EL (cell line): ENCODE data around the gene BEND7.
A peak's percentile ranks its signal among the peaks of the same experiment; 100 is the strongest.

ENCODE experiments used
- DNase-seq: peaks from one replicate; pipeline ENCODE4 v3.0.0-alpha.2; 2016

BEND7 gene

DNA sequence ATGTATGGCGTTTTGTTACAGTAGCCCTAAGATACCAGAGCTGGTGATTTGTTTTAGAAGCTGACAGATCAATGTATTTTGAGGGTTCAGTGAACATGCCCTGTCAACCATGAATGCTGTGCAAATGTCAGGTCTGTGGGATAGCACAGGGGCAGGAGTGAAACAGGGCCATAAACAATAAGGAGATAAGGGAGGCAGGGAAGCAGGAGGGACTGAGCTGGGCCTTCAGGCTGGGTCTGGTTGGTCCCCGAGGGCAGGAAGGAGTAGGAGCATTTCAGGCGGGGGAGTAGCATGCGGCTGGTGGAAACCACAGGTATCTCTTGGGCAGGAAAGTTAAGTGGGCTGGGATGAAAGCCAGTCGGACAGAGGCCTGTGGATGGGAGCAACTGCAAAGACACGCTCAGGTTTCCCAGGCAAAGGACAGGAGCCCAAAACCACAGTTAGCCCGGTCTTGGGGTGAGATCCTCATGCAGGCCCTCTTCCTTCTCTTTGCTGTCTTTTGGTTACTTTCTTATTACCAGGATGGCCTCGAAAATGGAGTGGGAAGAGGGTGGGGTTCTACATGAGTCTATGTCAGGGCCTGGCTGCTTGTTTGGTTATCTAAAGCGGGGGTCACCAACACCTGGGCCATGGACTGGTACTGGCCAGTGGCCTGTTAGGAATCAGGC lies 111.2 kb downstream of the BEND7 start:
- no peak for DNase-seq

DNA sequence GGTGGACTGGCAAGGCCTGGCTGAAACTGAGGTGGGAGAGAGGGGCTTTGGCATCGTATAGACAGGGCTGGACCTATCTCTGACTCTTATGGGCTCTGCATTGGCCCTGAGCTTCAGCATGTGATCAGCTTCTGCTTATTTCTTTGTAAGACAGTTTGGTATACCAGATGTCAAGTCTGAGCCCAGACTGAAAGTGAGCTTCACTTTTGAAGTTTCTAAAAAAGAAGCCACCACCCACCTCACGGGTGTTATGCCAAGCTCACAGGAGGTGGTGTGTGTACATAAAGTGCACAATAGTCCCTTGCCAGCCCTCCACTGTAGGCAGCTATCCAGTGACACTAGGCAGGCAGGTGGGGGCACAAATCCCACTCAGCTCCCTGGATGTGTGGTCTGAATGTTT lies 112.1 kb downstream of the BEND7 start:
- no peak for DNase-seq

DNA sequence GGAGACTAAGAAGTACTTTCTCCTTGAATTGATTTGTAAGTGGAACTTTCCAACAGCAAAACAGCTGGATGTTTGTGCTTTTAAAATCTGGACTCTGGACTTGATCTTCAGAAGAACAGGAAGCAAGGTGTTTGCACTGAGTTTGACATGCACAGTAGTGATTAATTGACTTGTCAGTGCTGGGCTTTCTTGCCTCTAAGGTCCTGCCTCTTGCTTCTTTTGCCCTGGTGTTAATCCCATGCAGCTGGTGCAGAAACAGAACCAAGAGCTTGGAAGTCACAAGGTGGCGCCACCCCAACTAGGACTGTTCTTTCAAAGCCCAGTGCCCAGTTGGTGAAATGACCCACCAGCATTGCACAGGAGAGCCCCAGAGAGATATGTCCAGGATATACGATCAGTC lies 114.0 kb downstream of the BEND7 start:
- peak; percentile 27 for DNase-seq

DNA sequence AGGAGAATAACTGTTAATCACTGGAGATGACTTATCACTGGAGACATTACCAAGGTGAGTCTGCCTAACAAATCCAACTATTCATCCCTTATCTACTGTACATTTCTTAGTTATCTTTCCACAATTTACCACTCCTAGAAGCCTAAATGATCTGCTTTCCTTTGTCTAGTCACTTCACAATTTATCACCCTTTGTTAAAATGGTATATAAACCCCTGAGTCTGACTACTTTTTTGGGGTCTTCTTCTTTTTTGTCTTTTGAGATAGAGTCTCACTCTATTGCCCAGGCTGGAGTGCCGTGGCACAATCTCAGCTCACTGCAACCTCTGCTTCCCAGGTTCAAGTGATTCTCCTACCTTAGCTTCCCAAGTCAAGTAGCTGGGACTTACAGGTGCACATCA lies 114.7 kb downstream of the BEND7 start:
- DNase-seq: no peak

DNA sequence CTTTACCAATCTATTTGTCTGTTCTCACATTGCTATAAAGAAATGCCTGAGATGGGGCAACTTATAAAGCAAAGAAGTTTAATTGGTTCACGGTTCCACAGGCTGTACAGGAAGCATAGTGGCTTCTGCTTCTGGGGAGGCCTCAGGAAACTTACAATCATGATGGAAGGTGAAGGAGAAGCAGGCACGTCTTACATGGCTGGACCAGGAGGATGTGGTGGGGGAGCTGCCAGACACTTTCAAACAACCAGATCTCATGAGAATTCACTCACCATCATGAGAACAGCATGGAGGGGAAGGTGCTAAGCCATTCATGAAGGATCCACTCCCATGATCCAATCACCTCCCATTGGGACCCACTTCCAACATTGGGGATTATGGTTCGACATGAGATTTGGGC lies 115.9 kb downstream of the BEND7 start:
- no peak for DNase-seq

DNA sequence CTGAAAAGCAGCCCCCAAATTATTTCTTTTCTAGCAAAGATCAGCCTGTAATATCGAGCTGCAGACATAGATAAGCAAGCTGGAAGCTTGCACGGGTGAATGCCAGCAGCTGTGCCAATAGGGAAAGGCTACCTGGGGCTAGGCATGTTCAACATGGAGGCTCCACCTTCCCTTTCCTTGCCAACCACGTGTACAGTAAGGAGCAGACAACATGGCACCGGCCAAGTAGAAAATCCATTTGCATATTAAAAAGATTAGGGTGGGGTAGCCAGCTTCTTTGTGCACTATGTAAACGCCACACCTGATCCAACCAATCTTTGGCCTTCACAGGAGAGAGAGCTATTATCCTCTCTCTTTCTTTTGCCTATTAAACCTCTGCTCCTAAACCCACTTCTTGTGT lies 124.0 kb downstream of the BEND7 start:
- DNase-seq: no peak

DNA sequence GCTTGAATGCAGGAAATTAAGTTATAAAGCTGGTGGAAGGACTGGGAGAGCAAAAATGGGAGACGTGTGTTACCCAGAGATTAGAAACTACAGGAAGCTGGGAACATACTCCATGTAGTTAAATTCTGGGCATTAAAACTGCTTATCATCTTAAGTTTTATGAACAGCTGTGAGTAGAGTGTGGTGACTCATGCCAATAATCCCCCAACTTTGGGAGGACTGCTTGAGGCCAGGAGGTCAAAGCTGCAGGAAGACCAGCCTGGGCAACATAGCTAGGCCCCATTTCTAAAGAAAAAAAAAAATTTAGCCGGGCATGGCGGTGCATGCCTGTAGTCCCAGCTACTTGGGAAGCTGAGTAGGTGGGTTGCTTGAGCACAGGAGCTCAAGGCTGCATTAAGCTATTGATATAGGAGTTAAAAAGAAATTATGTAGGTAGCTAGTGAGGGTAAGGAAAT lies 124.5 kb downstream of the BEND7 start:
- peak; percentile 39 for DNase-seq

DNA sequence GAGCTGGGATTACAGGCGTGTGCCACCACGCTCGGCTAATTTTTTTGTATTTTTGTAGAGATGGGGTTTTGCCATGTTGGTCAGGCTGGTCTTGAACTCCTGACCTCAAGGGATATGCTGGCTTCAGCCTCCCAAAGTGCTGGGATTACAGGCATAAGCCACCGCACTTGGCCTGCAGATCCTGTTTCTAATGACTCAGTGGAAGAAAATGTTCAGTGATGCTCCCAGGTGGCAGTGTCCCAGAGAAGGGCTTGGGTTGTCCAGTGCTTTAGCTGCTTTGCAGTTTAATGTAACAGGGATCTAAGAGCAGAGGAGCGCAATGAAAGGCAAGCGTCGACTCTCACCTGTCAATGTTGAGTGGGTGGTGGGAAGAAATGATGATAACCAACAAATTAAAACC lies 125.4 kb downstream of the BEND7 start:
- DNase-seq: peak; percentile 18

DNA sequence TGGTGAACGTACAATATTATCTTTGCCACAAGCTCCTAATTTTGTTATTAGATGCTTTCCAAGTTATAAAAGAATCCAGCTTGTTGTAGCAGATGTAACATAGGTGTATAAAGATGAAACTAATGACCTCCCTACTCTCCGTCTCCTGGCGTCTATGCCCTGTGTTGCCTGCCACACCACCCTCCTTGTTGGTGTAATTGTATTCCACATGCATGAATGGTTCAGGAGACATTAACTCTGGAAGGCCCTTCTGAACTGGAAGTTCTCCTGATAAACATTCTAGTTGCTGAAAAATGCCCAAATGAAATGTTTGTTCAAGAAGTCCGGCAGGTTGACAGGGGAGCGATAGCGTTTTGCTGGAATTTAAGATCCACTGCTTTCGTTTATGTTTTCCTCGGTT lies 126.8 kb downstream of the BEND7 start:
- no peak for DNase-seq

DNA sequence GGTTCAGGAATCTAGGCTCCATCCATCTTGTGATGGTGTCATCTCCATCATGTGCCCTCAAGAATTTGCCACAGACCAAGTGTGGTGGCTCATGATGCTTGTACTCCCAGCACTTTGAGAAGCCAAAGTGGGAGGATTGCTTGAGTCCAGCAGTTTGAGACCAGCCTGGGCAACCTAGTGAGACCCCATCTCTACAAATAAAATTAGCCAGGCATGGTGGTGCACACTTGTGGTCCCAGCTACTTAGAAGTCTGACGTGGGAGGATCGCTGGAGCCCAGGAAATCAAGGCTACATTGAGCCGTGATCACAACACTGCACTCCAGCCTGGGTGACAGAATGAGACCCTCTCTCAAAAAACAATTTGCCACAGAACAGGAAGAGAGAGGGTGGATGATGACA lies 127.7 kb downstream of the BEND7 start:
- DNase-seq: no peak

DNA sequence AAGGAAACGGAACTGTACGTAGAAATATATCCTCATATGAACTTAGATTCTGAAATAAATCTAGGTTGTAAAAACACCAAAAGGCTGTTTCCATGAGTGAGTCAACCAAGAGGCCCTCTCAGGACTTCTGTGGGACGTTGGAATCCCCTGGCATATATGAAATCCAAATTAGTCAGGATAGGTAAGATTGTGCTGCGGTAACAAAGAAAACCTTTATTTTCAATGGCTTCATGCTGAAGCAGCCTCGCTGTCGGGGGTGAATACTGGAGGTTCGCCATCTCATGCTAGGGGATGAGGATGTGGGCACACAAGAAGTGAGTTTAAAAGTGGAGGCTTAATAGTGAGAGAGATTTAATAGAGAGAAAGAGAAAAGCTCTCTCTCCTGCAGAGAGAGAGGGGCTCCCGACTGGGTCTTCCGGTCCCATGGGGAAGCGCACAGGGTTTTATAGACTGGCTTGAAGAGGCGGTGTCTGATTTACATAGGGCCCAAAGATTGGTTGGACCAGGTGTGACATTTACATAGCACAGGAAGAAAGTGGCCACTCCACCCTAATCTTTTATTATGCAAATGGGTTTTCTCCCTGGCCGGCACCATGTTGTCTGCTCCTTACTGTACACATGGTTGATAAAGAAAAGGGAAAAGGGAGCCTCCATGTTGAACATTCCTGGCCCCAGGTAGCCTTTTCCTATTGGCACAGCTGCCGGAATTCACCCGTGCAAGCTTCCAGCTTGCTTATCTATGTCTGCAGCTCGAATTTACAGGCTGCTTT lies 128.4 kb downstream of the BEND7 start:
- no peak for DNase-seq

DNA sequence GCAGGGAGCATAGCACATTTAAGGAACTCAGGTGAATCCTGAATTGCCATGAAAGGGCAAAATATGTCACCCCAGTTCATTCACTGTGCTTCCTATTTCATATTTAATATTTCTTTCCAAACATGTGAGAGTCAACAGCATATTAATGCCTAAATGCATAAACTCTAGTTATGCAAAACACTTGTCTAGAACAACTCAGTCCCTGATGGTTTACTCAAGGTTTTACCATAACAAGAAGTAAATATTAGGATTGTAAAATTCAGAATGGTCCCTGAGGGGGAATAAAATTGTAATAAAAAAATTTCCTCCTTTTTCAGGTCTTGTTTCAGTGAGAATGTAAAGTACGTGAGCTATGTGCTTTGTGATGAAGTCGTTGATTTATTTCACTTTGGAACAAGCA lies 129.1 kb downstream of the BEND7 start:
- DNase-seq: no peak

DNA sequence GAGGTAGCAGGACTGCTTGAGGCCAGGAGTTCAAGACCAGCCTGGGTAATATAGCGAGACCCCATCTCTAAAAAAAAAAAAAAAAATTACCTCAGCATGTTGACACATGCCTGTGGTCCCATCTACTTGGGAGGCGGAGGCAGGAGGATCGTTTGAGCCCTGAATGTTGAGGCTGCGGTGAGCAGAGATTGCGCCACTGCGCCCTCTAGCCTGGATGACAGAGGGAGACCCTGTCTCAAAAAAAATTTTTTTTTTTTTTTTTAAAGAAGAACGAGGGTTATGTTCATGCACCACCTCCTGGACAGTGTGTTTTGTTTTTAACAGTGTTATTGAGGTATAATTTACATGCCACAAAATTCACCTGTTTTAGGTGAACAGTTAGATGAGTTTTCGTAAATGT lies 129.6 kb downstream of the BEND7 start:
- no peak for DNase-seq

DNA sequence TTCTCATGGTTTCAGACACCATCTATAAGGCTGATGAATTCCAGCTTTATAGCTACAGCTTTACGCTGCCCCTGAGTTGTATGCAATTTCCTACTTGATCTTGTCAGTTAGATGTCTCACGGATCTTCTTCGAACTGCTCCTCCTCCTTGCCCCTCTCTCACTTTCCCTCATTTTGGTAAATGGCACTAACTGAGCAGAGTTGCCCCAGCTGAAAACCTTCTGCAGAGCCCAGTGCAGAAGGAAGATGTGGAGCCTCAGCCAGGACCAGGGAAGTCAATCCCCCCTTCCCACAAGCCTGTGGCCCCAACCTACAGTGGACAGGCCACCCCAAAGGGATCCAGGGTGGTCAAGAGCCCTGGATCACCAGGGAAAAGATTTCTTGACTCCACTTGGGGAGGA lies 131.8 kb downstream of the BEND7 start:
- no peak for DNase-seq

DNA sequence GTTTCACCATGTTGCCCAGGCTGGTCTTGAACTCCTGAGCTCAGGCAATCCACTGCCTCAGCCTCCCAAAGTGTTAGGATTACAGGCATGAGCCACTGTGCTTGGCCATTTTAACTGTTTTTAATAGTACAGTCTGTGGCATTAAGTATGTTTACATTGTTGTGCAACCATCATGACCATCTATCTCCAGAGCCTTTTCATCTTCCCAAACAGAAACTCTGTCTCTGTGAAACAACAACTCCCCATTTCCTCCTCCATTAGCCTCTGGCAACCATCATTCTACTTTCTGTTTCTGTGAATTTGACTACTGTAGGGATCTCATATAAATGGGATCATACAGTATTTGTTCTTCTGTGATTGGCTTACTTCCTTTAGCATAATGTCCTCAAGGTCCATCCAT lies 132.4 kb downstream of the BEND7 start:
- DNase-seq: no peak

DNA sequence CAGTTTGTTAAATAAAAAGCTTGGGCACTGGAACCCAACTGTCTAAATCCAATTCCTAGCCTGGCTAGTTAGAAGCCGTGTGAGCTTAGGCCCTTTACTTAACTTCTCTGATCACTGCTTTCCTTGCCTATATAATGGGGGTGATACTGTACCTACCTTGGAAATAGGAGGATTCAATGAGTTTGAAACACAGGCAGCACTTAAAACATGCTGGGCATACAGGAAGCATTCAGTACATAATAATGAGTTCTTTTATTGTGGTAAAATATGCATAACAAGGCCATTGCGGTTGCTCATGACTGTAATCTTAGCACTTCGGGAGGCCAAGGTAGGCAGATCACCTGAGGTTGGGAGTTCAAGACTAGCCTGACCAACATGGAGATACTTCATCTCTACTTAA lies 133.3 kb downstream of the BEND7 start:
- DNase-seq: no peak

DNA sequence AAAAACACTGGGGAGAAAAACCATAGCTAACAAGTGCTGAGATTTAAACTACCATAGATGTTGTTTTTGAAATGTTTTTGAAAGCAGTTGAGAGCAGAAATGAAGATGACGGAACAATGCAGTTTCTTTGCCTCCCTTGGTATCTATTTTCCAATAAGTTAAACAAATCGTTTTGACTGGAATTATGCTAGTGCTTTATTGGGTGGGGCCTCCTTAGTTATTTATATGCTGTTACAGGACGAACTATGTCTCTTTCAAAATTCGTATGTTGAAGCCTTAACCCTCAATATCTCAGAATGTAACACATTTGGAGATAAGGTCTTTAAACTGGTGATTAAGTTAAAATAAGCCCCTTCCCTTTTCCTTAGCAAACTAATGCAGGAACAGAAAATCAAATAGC lies 135.2 kb downstream of the BEND7 start:
- DNase-seq: no peak

DNA sequence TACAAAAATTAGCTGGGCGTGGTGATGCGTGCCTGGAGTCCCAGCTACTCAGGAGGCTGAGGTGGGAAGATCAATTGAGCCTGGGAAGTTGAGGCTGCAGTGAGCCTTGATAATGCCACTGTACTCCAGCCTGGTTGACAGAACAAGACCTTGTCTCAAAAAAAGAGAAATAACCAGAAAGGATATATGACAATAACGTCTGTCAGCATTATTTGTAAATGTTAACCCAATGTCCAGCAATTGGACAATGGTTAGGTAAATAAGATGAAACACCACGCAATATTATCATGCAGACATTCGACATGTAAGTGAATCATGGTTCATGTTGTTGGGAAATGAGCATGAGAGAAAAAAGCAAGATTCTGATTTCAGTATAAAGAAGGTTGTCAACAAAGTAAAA lies 136.1 kb downstream of the BEND7 start:
- DNase-seq: no peak
